H1 (cell line): ENCODE measurements around the gene GAB2. TPM values are rescaled to one million over a fixed set of nuclear protein-coding genes. Genes with fewer than 3 reads are reported as not detected.

ENCODE experiments used
- CTCF ChIA-PET: fragments of 300-600 bp; sonication (Branson Sonifier 250); formaldehyde crosslinking; loops from one replicate; lab custom pipeline; 2021; ENCODE audit not compliant: partially characterized antibody; lab: Charles Lee
- POLR2A ChIA-PET: fragments of 300-600 bp; sonication (Branson Sonifier 250); formaldehyde crosslinking; loops from one replicate; lab custom pipeline; 2021; ENCODE audit warnings: inconsistent platforms; ENCODE audit not compliant: partially characterized antibody; lab: Charles Lee
- DNase-seq, 2 experiments: peaks; one replicate each; pipeline versions ENCODE4 v3.0.0 to v3.0.0-alpha.2; 2010 to 2022; ENCODE audit warnings: low spot score in 2 of 2, low read depth in 1 of 2, mixed read lengths in 1 of 2
- FAIRE-seq: peaks from 2 replicates; lab custom pipeline; 2011; peaks lifted over from hg19 to GRCh38; lab: Jason Lieb, UNC
- H2AFZ ChIP-seq: 2 replicates; pipeline ENCODE4 v1.8.1; 2012; ENCODE audit warnings: low read length, inconsistent platforms
- H2AK5ac ChIP-seq: 2 replicates; pipeline ENCODE4 v1.6.1; 2013; ENCODE audit warnings: low read depth, low read length
- H2BK120ac ChIP-seq: replicated peaks from 2 replicates; pipeline ENCODE3; 2013; ENCODE audit warnings: low read depth, low read length, inconsistent platforms
- H2BK12ac ChIP-seq: 2 replicates; pipeline ENCODE4 v1.6.1; 2013; ENCODE audit warnings: low read depth, low read length
- H2BK15ac ChIP-seq: 2 replicates; pipeline ENCODE4 v1.6.1; 2013; ENCODE audit warnings: low read length
- H2BK20ac ChIP-seq: 2 replicates; pipeline ENCODE4 v1.6.1; 2013; ENCODE audit warnings: low read length
- H2BK5ac ChIP-seq: 2 replicates; pipeline ENCODE4 v1.6.1; 2013; ENCODE audit warnings: low read depth, low read length
- H3K14ac ChIP-seq: 2 replicates; pipeline ENCODE4 v1.6.1; 2013; ENCODE audit warnings: inconsistent platforms; ENCODE audit not compliant: insufficient read length
- H3K18ac ChIP-seq: 2 replicates; pipeline ENCODE4 v1.6.1; 2013; ENCODE audit warnings: low read length; ENCODE audit errors: extremely low read depth
- H3K23ac ChIP-seq: 2 replicates; pipeline ENCODE4 v1.6.1; 2013; ENCODE audit warnings: inconsistent platforms; ENCODE audit not compliant: insufficient read length
- H3K23me2 ChIP-seq: 2 replicates; pipeline ENCODE4 v1.6.1; 2013; ENCODE audit warnings: low read depth, low read length
- H3K27ac ChIP-seq: 2 replicates; pipeline ENCODE4 v1.6.1; 2011; ENCODE audit warnings: low read depth, low read length, inconsistent platforms
- H3K27me3 ChIP-seq, 4 experiments: replicated peaks in 1 of 4; 1 replicate in 1 of 4; 2 replicates in 3 of 4; pipeline versions ENCODE4 v1.6.1 to v1.8.1; 2011 to 2013; ENCODE audit warnings: low read length in 3 of 4, mild to moderate bottlenecking in 3 of 4, inconsistent platforms in 2 of 4, mixed read lengths in 2 of 4, moderate library complexity in 1 of 4; ENCODE audit not compliant: control insufficient read depth in 3 of 4, insufficient read depth in 3 of 4; ENCODE audit errors: extremely low read depth in 1 of 4
- H3K36me3 ChIP-seq, 4 experiments: 2 replicates each; pipeline versions ENCODE4 v1.6.1 to v1.8.1; 2011 to 2013; ENCODE audit warnings: mild to moderate bottlenecking in 4 of 4, low read length in 3 of 4, moderate library complexity in 2 of 4, control low read depth in 1 of 4, inconsistent platforms in 1 of 4; ENCODE audit not compliant: insufficient read depth in 4 of 4, control insufficient read depth in 2 of 4
- H3K4ac ChIP-seq: replicated peaks from 2 replicates; pipeline ENCODE3; 2013; ENCODE audit warnings: low read length, low read depth, mixed read lengths, inconsistent platforms; ENCODE audit not compliant: insufficient read length
- H3K4me1 ChIP-seq, 4 experiments: replicated peaks in 1 of 4; 1 replicate in 1 of 4; 2 replicates in 3 of 4; pipeline versions ENCODE4 v1.6.1 to v1.8.1; 2011 to 2013; ENCODE audit warnings: low read length in 3 of 4, inconsistent platforms in 2 of 4, mixed read lengths in 1 of 4; ENCODE audit not compliant: insufficient read depth in 4 of 4, control insufficient read depth in 3 of 4
- H3K4me2 ChIP-seq, 2 experiments: 2 replicates each; pipeline versions ENCODE4 v1.6.1 to v1.8.1; 2011 to 2013; ENCODE audit warnings: low read depth in 2 of 2, low read length in 2 of 2, control low read depth in 1 of 2, inconsistent platforms in 1 of 2, mild to moderate bottlenecking in 1 of 2; ENCODE audit not compliant: insufficient read depth in 1 of 2
- H3K4me3 ChIP-seq, 4 experiments: fragments of 200-600, 300-600 bp in 1 of 4; sonication (generic), shearing (Covaris generic), sonication (Bioruptor Twin) in 1 of 4; 2 replicates each; pipeline versions ENCODE4 v1.5.1 to v1.8.1; 2011 to 2016; ENCODE audit warnings: low read length in 4 of 4, low read depth in 3 of 4, control low read depth in 2 of 4, inconsistent platforms in 2 of 4, mild to moderate bottlenecking in 2 of 4, mixed read lengths in 1 of 4, moderate library complexity in 1 of 4; ENCODE audit not compliant: insufficient read depth in 2 of 4; ENCODE audit errors: extremely low read depth in 1 of 4
- H3K56ac ChIP-seq: replicated peaks from 2 replicates; pipeline ENCODE3; 2013; ENCODE audit warnings: low read depth, mild to moderate bottlenecking, mixed read lengths, low read length, inconsistent platforms; ENCODE audit not compliant: insufficient read length
- H3K79me1 ChIP-seq: 2 replicates; pipeline ENCODE4 v1.6.1; 2013; ENCODE audit warnings: low read depth, low read length, control low read depth
- H3K79me2 ChIP-seq, 2 experiments: 2 replicates each; pipeline versions ENCODE4 v1.6.1 to v1.8.1; 2012 to 2013; ENCODE audit warnings: low read length in 2 of 2, mild to moderate bottlenecking in 2 of 2, inconsistent platforms in 1 of 2; ENCODE audit not compliant: insufficient read depth in 2 of 2, control insufficient read depth in 1 of 2
- H3K9ac ChIP-seq, 4 experiments: replicated peaks in 1 of 4; 1 replicate in 1 of 4; 2 replicates in 3 of 4; pipeline versions ENCODE4 v1.6.1 to v1.8.1; 2011 to 2013; ENCODE audit warnings: low read depth in 3 of 4, low read length in 3 of 4, control low read depth in 2 of 4, mild to moderate bottlenecking in 2 of 4, moderate library complexity in 2 of 4, inconsistent platforms in 1 of 4; ENCODE audit errors: extremely low read depth in 1 of 4
- H3K9me3 ChIP-seq, 2 experiments: 2 replicates each; pipeline versions ENCODE4 v1.6.1 to v1.8.1; 2012 to 2013; ENCODE audit warnings: mild to moderate bottlenecking in 2 of 2, moderate library complexity in 2 of 2, control low read depth in 1 of 2, inconsistent platforms in 1 of 2, low read depth in 1 of 2, low read length in 1 of 2, mixed read lengths in 1 of 2; ENCODE audit not compliant: insufficient read depth in 2 of 2
- H4K20me1 ChIP-seq, 2 experiments: replicated peaks in 1 of 2; 2 replicates each; pipeline versions ENCODE3 to v1.8.1; 2011 to 2013; ENCODE audit warnings: inconsistent platforms in 2 of 2, low read length in 2 of 2, mild to moderate bottlenecking in 1 of 2; ENCODE audit not compliant: insufficient read depth in 2 of 2, control insufficient read depth in 1 of 2
- H4K5ac ChIP-seq: 2 replicates; pipeline ENCODE4 v1.6.1; 2013; ENCODE audit warnings: low read length, low read depth, mixed read lengths, inconsistent platforms; ENCODE audit not compliant: insufficient read length
- H4K8ac ChIP-seq: 2 replicates; pipeline ENCODE4 v1.8.0; 2013; ENCODE audit warnings: mild to moderate bottlenecking, moderate library complexity, low read length, inconsistent platforms; ENCODE audit not compliant: insufficient read depth; ENCODE audit errors: extremely low read depth
- H4K91ac ChIP-seq: replicated peaks from 2 replicates; pipeline ENCODE3; 2013; ENCODE audit warnings: low read length, mixed read lengths, inconsistent platforms; ENCODE audit not compliant: insufficient read length
- CHD2 ChIP-seq: IDR thresholded peaks from 2 replicates; pipeline ENCODE4 v1.6.1; 2012; ENCODE audit warnings: low read length, improper control_type of control experiment
- FOSL1 ChIP-seq: IDR thresholded peaks from 2 replicates; pipeline ENCODE4 v1.6.1; 2011; ENCODE audit warnings: mild to moderate bottlenecking, low read depth, low read length, moderate library complexity; ENCODE audit not compliant: insufficient read depth
- HDAC6 ChIP-seq: IDR thresholded peaks from one replicate; pipeline ENCODE4 v1.7.1; 2012; ENCODE audit warnings: low read depth, mild to moderate bottlenecking, inconsistent platforms, low read length, moderate library complexity
- KDM4A ChIP-seq: IDR thresholded peaks from one replicate; pipeline ENCODE4 v1.7.1; 2012; ENCODE audit warnings: low read depth, mild to moderate bottlenecking, moderate library complexity, low read length, inconsistent platforms; ENCODE audit not compliant: severe bottlenecking
- RFX5 ChIP-seq: IDR thresholded peaks from 2 replicates; pipeline ENCODE4 v1.6.1; 2011; ENCODE audit warnings: low read depth, low read length, improper control_type of control experiment, borderline replicate concordance
- SIN3A ChIP-seq, 2 experiments: IDR thresholded peaks in 1 of 2; conservative IDR thresholded peaks in 1 of 2; 2 replicates each; pipeline ENCODE4 v1.6.1; 2011 to 2012; ENCODE audit warnings: low read length in 2 of 2, improper control_type of control experiment in 1 of 2, low read depth in 1 of 2, mild to moderate bottlenecking in 1 of 2
- WGBS, 2 experiments: shearing (Covaris generic) in 1 of 2; methylation state at CpG; one replicate each; pipeline versions ENCODE4 v1.1.6 to v1.1.7; 2013 to 2015; ENCODE audit warnings: low lambda C conversion rate in 2 of 2, mixed read lengths in 2 of 2, inconsistent platforms in 1 of 2, low coverage in 1 of 2, missing lambda C conversion rate in 1 of 2; ENCODE audit not compliant: insufficient replicate concordance in 2 of 2, insufficient coverage in 1 of 2, insufficient read length in 1 of 2; ENCODE audit errors: extremely low coverage in 1 of 2, missing lambda C conversion rate in 1 of 2; 5-methylcytosine and 5-hydroxymethylcytosine counted together
- polyA plus RNA-seq, 7 experiments: library from polyadenylated mRNA; depleted of rRNA in 3 of 7; stranded (reverse) in 5 of 7; unstranded in 2 of 7; fragments of >200 nt in 5 of 7; fragments of 200-250 nt in 2 of 7; gene quantifications; 1 replicate in 5 of 7; 2 replicates in 1 of 7; 4 replicates in 1 of 7; pipeline versions ENCODE4 v1.2.1 to v1.2.3, GENCODE V29; 2011 to 2013; ENCODE audit warnings: missing spikeins in 2 of 7, mixed read lengths in 2 of 7
- total RNA-seq: library from RNA; stranded (reverse); fragmentation: NEBNext Ultra II Directional; extraction: Animal tissue kit (Norgen Biotek cat#: 25700); gene quantifications from 2 replicates; pipeline ENCODE4 v1.2.1, GENCODE V29; 2021

GAB2 gene
- total and polyA plus RNA-seq, 2 of the 8 experiments (the other 6 are each of a cell fraction or from before 2014, with no cell fraction given): 6.3 to 14.0 TPM

- Histone ChIP-seq H3K9me3 (no peaks in the 10 kb centered on the region), H3K79me1 (no peaks in the 10 kb centered on the region), H2AFZ (no peak overlapping the region), H3K56ac (no peak overlapping the region), H4K20me1 (no peaks in the 10 kb centered on the region), H2BK12ac (no peak overlapping the region), H2BK15ac (no peak overlapping the region), H2AK5ac (no peak overlapping the region), H3K14ac (no peak overlapping the region), H3K4me1 (no peaks in the 10 kb centered on the region; a peak in 1 of 7 replicates), H3K4ac (no peak overlapping the region), H4K5ac (no peak overlapping the region), H3K23me2 (no peaks in the 10 kb centered on the region), H3K9ac (no peak overlapping the region), H2BK5ac (no peak overlapping the region), H3K23ac (no peak overlapping the region), H3K4me3 (no peak overlapping the region), H4K8ac (no peak overlapping the region), H3K4me2 (no peak overlapping the region), H3K18ac (no peak overlapping the region), H3K36me3 (no peaks in the 10 kb centered on the region), H3K27me3 (no peaks in the 10 kb centered on the region), H3K27ac (no peak overlapping the region), H2BK20ac (no peak overlapping the region), H4K91ac (no peak overlapping the region), H2BK120ac (no peak overlapping the region), H3K79me2 (no peaks in the 10 kb centered on the region)
- 85% methylated on average over 2 of the region's 2 CpGs; no CpG with 5 or more reads in 1 of the 2 experiments for WGBS, 2 experiments
- no peak for FAIRE-seq
- no peak for DNase-seq
- POLR2A ChIA-PET: interaction anchor here (2.2 kb wide), 1 partner anchor 8 kb away, joined by 6 read pairs; no protein-coding TSS in a partner anchor
- CTCF ChIA-PET: interaction anchor here (0.6 to 0.7 kb wide), 2 partner anchors 86 to 103 kb away, joined by 3 read pairs; no protein-coding TSS in a partner anchor
- TF ChIP-seq SIN3A (conservative IDR thresholded peaks at IDR 0.05 in 1 of 2, IDR thresholded peaks at IDR 0.05 in 1 of 2; ENCODE audit: low read depth in 1 of 2, low read length in 2 of 2): no peak
- TF ChIP-seq FOSL1: no peak
- TF ChIP-seq HDAC6: no peak
- TF ChIP-seq CHD2: no peak
- no peak for TF ChIP-seq KDM4A
- TF ChIP-seq RFX5: no peak
Measured at GRCh38 chr11:78313181-78313795, 104.3 kb downstream of the GAB2 start.
